ENCODE measurements around the gene SKIC8. TPM values are rescaled to one million over a fixed set of nuclear protein-coding genes. Genes with fewer than 3 reads are reported as not detected.

The SKIC8 gene
- total RNA-seq, 2 experiments from 2014 or later, result 59.8 to 66.8 TPM

- no peak for DNase-seq (ENCODE audit: low spot score)
- Histone ChIP-seq H2AFZ (ENCODE audit: low read length) (no peak overlapping the region), H3K27ac (ENCODE audit: low read depth, low read length, poor library complexity, severe bottlenecking) (no peak overlapping the region), H3K4me2 (ENCODE audit: low read length) (no peak overlapping the region), H3K9me2 (ENCODE audit: insufficient read depth, low read length) (no peaks in the 10 kb centered on the region), H3K4me3 (ENCODE audit: low read depth, low read length, poor library complexity, severe bottlenecking) (no peak overlapping the region), H3K36me3 (ENCODE audit: insufficient read depth, low read length) (no peaks in the 10 kb centered on the region), H4K20me1 (ENCODE audit: insufficient read depth, low read length) (no peaks in the 10 kb centered on the region), H3K4me1 (ENCODE audit: insufficient read depth, low read length, poor library complexity, severe bottlenecking) (no peaks in the 10 kb centered on the region), H3K9me3 (ENCODE audit: low read length) (no peaks in the 10 kb centered on the region), H3K79me2 (ENCODE audit: insufficient read depth, low read depth, low read length) (no peaks in the 10 kb centered on the region)
- ChIA-PET POLR2A (no interaction called here), CTCF (ENCODE audit: unreplicated experiment) (no interaction called here)
- TF ChIP-seq CTCF (conservative IDR thresholded peaks at IDR 0.05; ENCODE audit: low read length) (no peak), EZH2phosphoT487 (IDR thresholded peaks at IDR 0.05; ENCODE audit: borderline replicate concordance, low read depth, low read length) (no peak)
- no TSS peak for BruUV-seq (replicated peaks)
- intact Hi-C loops (cut with micrococcal nuclease; ENCODE audit: unreplicated experiment), result no loop called here
Measured at GRCh38 chr15:78255421-78256043, 43.9 kb downstream of the SKIC8 start.

GRCh38 chr15:78251136-78251535, 48.3 kb downstream of the SKIC8 start:
- H4K20me1 ChIP-seq (ENCODE audit: insufficient read depth, low read length), result no peaks in the 10 kb centered on the region
- ChIA-PET CTCF (ENCODE audit: unreplicated experiment) (no interaction called here), POLR2A (no interaction called here)
- no peak overlapping the region for H3K4me3 ChIP-seq (ENCODE audit: low read depth, low read length, poor library complexity, severe bottlenecking)
- H3K4me1 ChIP-seq (ENCODE audit: insufficient read depth, low read length, poor library complexity, severe bottlenecking), result no peaks in the 10 kb centered on the region
- H3K4me2 ChIP-seq (ENCODE audit: low read length), result no peak overlapping the region
- no peak overlapping the region for H2AFZ ChIP-seq (ENCODE audit: low read length)
- no peaks in the 10 kb centered on the region for H3K36me3 ChIP-seq (ENCODE audit: insufficient read depth, low read length)
- no peaks in the 10 kb centered on the region for H3K9me3 ChIP-seq (ENCODE audit: low read length)
- intact Hi-C loops (cut with micrococcal nuclease; ENCODE audit: unreplicated experiment), result no loop called here
- no peak overlapping the region for H3K27ac ChIP-seq (ENCODE audit: low read depth, low read length, poor library complexity, severe bottlenecking)
- H3K9me2 ChIP-seq (ENCODE audit: insufficient read depth, low read length), result no peaks in the 10 kb centered on the region
- TF ChIP-seq EZH2phosphoT487 (IDR thresholded peaks at IDR 0.05; ENCODE audit: borderline replicate concordance, low read depth, low read length) (no peak), CTCF (conservative IDR thresholded peaks at IDR 0.05; ENCODE audit: low read length) (no peak)
- no peaks in the 10 kb centered on the region for H3K79me2 ChIP-seq (ENCODE audit: insufficient read depth, low read depth, low read length)
- no peak for DNase-seq (ENCODE audit: low spot score)
- BruUV-seq (replicated peaks), result no TSS peak

- ChIA-PET CTCF (ENCODE audit: unreplicated experiment) (no interaction called here), POLR2A (interaction anchor here (0.7 kb wide), 1 partner anchor 9 kb away, joined by 3 read pairs; no protein-coding TSS in a partner anchor)
- H3K4me3 ChIP-seq (ENCODE audit: low read depth, low read length, poor library complexity, severe bottlenecking), result no peak overlapping the region
- H2AFZ ChIP-seq (ENCODE audit: low read length), result no peak overlapping the region
- intact Hi-C loops (cut with micrococcal nuclease; ENCODE audit: unreplicated experiment), result loop anchor here (10.0 kb wide), 1 partner anchor 344 kb away; no protein-coding TSS in a partner anchor
- no peak overlapping the region for H3K27ac ChIP-seq (ENCODE audit: low read depth, low read length, poor library complexity, severe bottlenecking)
- H3K4me1 ChIP-seq (ENCODE audit: insufficient read depth, low read length, poor library complexity, severe bottlenecking), result no peaks in the 10 kb centered on the region
- TF ChIP-seq CTCF (conservative IDR thresholded peaks at IDR 0.05; ENCODE audit: low read length) (no peak), EZH2phosphoT487 (IDR thresholded peaks at IDR 0.05; ENCODE audit: borderline replicate concordance, low read depth, low read length) (no peak)
- DNase-seq (ENCODE audit: low spot score), result no peak
- no peaks in the 10 kb centered on the region for H4K20me1 ChIP-seq (ENCODE audit: insufficient read depth, low read length)
- H3K9me2 ChIP-seq (ENCODE audit: insufficient read depth, low read length), result no peaks in the 10 kb centered on the region
- no peaks in the 10 kb centered on the region for H3K79me2 ChIP-seq (ENCODE audit: insufficient read depth, low read depth, low read length)
- BruUV-seq (replicated peaks), result no TSS peak
- H3K36me3 ChIP-seq (ENCODE audit: insufficient read depth, low read length), result no peaks in the 10 kb centered on the region
- no peak overlapping the region for H3K4me2 ChIP-seq (ENCODE audit: low read length)
- no peaks in the 10 kb centered on the region for H3K9me3 ChIP-seq (ENCODE audit: low read length)
Measured at GRCh38 chr15:78249131-78249530, 50.3 kb downstream of the SKIC8 start.

All from OCI-LY7 (cell line).